Stimulated activated CD8-positive, alpha-beta memory T cell treated with anti-CD3 and anti-CD28 coated beads, Interleukin-7, amount 100 ng/mL, for 1 hour (primary cell): ENCODE data around the gene PIBF1.
"Not testable (repeated sequence)": the region's sequence is repeated elsewhere in the genome, so short reads cannot be mapped to it uniquely, and the experiment has no call there.

Source experiments
- DNase-seq, 2 donors: peaks; one replicate each; pipeline ENCODE4 v3.0.0-alpha.2; 2020; ENCODE audit warnings: low read depth in 2 of 2

The PIBF1 gene

GRCh38 chr13:72781451-72782439 is at the start of gene PIBF1, which contains the start of gene DIS3:
Gene PIBF1 (plus strand): TSS chr13:72782133. CDS start chr13:72783470, 1,337 bp downstream.
Gene DIS3 (minus strand): TSS chr13:72781900. CDS start chr13:72781832, 68 bp downstream.
- DNase-seq, result peak; percentile 87 to 89

- DNase-seq, result no peak
These were observed 44.9 kb upstream of the PIBF1 start for GRCh38 chr13:72737033-72737432.

- DNase-seq, result no peak
These were observed 41.9 kb upstream of the PIBF1 start for GRCh38 chr13:72740015-72740414.

- no peak for DNase-seq
These were observed 36.7 kb upstream of the PIBF1 start for GRCh38 chr13:72745260-72745659.

- no peak for DNase-seq
These were observed 30.7 kb upstream of the PIBF1 start for GRCh38 chr13:72751220-72751619.

GRCh38 chr13:72754111-72754510 is 27.8 kb upstream of the PIBF1 start:
- DNase-seq, result no peak

- no peak for DNase-seq
These were observed 24.0 kb upstream of the PIBF1 start for GRCh38 chr13:72757792-72758535.

- no peak for DNase-seq
These were observed 21.7 kb upstream of the PIBF1 start for GRCh38 chr13:72760189-72760588.

GRCh38 chr13:72763411-72763810 is 18.5 kb upstream of the PIBF1 start:
- no peak for DNase-seq

GRCh38 chr13:72774019-72774418 is 7.9 kb upstream of the PIBF1 start:
- no peak for DNase-seq

- DNase-seq, result no peak
These were observed 784 bp downstream of the PIBF1 start for GRCh38 chr13:72782717-72783116.

GRCh38 chr13:72784679-72785078 is 2.7 kb downstream of the PIBF1 start:
- not testable (repeated sequence) for DNase-seq

GRCh38 chr13:72788831-72789230 is 6.9 kb downstream of the PIBF1 start:
- no peak for DNase-seq

GRCh38 chr13:72792640-72793039 is 10.7 kb downstream of the PIBF1 start:
- no peak for DNase-seq

- no peak for DNase-seq
These were observed 16.9 kb downstream of the PIBF1 start for GRCh38 chr13:72798817-72799216.

- no peak for DNase-seq
These were observed 22.4 kb downstream of the PIBF1 start for GRCh38 chr13:72804301-72804700.

GRCh38 chr13:72805676-72806346 is 23.9 kb downstream of the PIBF1 start:
- DNase-seq, result no peak

- DNase-seq, result not testable (repeated sequence)
These were observed 24.6 kb downstream of the PIBF1 start for GRCh38 chr13:72806514-72806913.

GRCh38 chr13:72808917-72809500 is 27.1 kb downstream of the PIBF1 start:
- DNase-seq, result no peak

- no peak for DNase-seq
These were observed 38.4 kb downstream of the PIBF1 start for GRCh38 chr13:72820156-72820897.

- DNase-seq, result no peak
These were observed 39.0 kb downstream of the PIBF1 start for GRCh38 chr13:72820898-72821279.
